Fibroblast of pulmonary artery (primary cell): ENCODE results near the gene C20orf144.
A peak's percentile ranks its signal among the peaks of the same experiment; 100 is the strongest.
"Not testable (repeated sequence)": the region's sequence is repeated elsewhere in the genome, so short reads cannot be mapped to it uniquely, and the experiment has no call there.

Experiments
- DNase-seq: peaks from one replicate; pipeline ENCODE4 v3.0.0-alpha.2; 2010; ENCODE audit warnings: low read depth
- H3K4me3 ChIP-seq: replicated peaks from 2 replicates; pipeline ENCODE4 v1.5.1; 2011; ENCODE audit warnings: low read depth, mild to moderate bottlenecking, control low read depth, low read length, moderate library complexity
- CTCF ChIP-seq: IDR thresholded peaks from 2 replicates; pipeline ENCODE4 v1.5.1; 2011; ENCODE audit warnings: mild to moderate bottlenecking, control low read depth, low read length, inconsistent platforms; ENCODE audit errors: missing control alignments

Gene C20orf144

GRCh38 chr20:33644313-33645071 lies 17.6 kb upstream of the C20orf144 start:
- TF ChIP-seq CTCF = no peak
- no peak for DNase-seq
- H3K4me3 ChIP-seq = no peak overlapping the region

- no peak overlapping the region for H3K4me3 ChIP-seq
- TF ChIP-seq CTCF = no peak
- no peak for DNase-seq
These were observed 17.1 kb upstream of the C20orf144 start for GRCh38 chr20:33645072-33645358.

- no peak for TF ChIP-seq CTCF
- no peak overlapping the region for H3K4me3 ChIP-seq
- no peak for DNase-seq
These were observed 16.7 kb upstream of the C20orf144 start for GRCh38 chr20:33645396-33645795.

GRCh38 chr20:33646191-33646590 lies 15.9 kb upstream of the C20orf144 start:
- TF ChIP-seq CTCF = no peak
- H3K4me3 ChIP-seq = no peak overlapping the region
- no peak for DNase-seq

- not testable (repeated sequence) for DNase-seq
These were observed 15.0 kb upstream of the C20orf144 start for GRCh38 chr20:33646959-33647602.

GRCh38 chr20:33647603-33648395 lies 14.3 kb upstream of the C20orf144 start:
- TF ChIP-seq CTCF = no peak
- no peak overlapping the region for H3K4me3 ChIP-seq
- peak; percentile 43 for DNase-seq

More at GRCh38 chr20:33646959-33647602, 15.0 kb upstream of the C20orf144 start:
- H3K4me3 ChIP-seq = not testable (repeated sequence)

DNA sequence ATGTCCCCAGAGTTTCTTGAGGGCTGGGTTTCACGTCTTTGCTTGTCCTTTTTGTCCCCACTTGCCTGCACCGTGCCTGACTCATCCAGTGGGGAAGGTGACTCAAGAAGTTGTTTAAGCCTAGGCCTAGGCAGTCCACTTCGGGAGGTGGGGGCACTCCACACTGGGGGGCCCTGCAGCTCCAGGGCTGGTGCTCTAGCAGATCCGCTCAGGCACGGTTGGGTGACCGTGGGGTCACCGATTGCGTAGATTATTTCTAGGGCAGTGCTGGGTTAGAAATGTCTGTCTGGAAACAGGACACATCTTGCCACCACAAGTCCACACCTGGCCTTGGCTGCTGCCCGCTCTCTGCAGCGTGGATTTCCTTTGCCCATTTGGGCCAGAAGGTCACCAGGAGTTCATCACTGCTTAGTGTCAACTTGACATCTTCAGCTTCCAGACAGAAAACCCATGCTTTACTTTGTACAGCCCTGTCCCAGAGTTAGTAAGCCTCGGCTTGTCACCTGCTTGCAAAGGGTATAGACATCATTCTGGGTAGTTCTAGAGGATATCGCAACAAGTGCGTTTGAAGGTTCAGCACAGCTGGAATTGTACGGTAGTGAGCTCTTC lies 13.6 kb upstream of the C20orf144 start:
- no peak overlapping the region for H3K4me3 ChIP-seq
- no peak for DNase-seq
- TF ChIP-seq CTCF = no peak
